GM18505 (cell line): ENCODE results near the gene FAM131B.
"Not testable (repeated sequence)": the region's sequence is repeated elsewhere in the genome, so short reads cannot be mapped to it uniquely, and the experiment has no call there.

Experiments used
- ATAC-seq: cut with Tn5 transposase; IDR thresholded peaks from one replicate; pipeline ENCODE4 v1.9.1; 2021; ENCODE audit not compliant: unreplicated experiment
- POLR2A ChIP-seq: IDR thresholded peaks from 4 replicates; pipeline ENCODE4 v1.6.1; 2011; ENCODE audit warnings: borderline replicate concordance; ENCODE audit not compliant: insufficient read depth, insufficient read length; ENCODE audit errors: extremely low read depth

Gene FAM131B

DNA sequence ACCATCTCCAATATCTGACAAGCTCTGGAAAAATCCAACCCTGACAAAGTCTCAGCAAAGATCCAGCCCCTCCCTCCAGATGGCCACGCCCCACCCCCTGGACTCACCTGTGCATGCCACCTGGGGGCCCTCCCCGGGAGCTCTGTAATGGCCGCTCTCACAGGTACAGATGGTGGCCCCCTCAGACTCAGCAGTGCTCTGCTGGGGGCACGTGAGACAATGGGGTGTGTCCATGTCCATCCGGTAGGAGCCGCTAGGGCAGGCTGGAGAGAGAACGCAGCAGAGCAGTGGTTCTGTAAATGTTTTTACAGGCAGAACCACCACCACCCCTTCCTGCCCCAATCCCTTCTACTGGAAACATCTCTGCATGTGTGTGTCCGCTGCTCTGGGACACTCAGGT lies 36.6 kb upstream of the FAM131B start:
- no peak for TF ChIP-seq POLR2A
- ATAC-seq, result no peak

DNA sequence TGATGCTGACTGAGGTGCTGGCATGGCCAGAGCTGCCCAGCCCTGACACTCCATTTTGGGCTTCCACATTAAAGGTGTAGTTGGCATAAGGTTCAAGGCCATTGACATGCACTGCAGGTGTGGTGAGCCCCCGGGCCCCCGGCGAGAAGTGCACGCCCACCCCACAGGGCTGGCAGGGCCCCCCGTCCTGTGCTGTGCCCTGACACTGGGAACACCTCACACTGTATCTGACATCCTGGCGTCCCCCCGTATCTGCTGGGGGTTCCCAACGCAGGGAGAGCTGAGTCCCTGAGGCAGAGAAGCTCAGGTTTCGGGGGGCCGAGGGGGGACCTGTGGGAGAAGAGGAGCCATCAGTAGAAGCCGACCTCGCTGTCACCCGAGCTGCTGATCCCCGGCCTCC lies 36.1 kb upstream of the FAM131B start:
- no peak for TF ChIP-seq POLR2A
- no peak for ATAC-seq

DNA sequence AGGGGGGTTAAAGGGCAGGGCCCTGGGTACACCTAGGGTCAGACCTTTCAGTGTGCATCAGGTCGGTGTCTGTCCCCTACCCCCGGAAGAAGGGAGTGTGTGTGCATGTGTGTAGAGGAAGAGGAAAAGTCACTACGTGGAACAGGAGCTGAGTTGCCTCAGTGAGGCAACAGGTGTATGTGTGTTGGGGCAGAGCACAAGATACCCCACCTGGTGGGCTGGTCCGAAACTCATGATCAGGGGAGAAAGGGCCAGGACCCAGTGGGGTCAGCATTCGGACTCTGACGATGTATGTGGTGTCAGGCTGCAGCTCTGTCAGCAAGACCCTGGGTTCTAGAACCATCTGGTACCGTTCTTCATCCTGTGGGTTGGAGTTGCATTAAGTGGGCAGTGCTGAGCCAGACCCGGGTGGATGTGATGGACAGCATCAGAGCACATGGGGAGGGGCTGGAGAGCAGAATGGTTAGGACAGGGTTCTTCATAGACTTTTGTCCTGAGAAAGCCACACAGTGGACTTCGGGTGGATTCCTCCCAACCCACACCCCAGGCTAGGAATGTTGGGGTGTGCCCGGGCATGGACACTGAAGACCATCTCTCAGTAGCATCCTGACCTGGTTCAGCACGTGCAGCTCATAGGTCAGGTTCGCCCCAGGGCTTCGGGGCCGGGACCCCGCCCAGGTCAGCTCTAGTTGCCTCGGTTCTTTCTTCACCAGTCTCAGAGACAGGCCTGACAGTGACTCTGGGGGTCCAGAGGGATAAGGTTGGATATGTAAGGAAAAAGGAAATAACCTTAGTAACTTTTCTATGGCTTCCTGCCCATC lies 35.4 kb upstream of the FAM131B start:
- TF ChIP-seq POLR2A, result no peak
- ATAC-seq, result no peak

DNA sequence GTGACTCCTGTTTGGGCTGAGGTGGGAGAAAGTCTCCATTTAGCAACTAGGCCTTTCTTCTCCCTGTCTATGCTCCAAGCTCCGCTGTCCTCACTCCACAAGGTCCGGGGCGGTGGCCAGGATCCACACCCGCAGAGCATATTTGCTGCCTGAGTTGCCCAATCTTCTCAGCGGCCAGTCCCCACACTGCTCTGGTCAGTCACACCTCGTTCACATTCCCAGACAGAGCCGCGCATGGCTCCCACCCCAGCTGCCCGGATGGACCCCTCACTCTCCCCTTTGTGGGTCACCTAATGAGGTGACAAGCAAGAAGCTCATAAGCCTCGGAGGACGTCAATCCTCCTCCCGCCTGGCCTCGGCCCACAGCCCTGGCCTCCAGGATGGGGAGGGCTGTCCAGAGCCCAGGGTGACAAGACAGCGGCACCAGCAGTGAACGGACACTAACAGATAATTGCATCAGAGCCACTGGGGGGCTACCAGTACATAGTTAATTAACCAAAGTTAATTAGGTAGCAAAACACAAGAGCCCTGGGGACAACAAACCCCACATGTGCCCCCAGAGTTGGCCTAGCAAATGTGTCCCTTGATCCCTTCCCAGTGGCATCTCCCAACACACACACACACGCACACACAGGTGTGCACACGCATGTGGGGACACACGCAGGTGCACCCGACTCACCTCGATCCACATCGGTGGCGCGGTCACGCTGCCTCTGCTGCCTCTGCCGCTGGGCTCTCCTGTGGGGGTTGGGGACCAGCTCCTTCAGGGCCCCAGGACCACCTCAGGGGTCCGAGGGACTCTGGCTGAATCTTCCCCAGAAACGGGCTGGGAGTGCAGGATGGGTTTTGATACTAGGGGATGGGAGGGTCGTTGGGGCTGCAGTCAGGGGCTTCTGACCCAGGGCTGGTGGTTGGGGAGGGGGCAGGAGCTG lies 34.4 kb upstream of the FAM131B start:
- ATAC-seq, result no peak

DNA sequence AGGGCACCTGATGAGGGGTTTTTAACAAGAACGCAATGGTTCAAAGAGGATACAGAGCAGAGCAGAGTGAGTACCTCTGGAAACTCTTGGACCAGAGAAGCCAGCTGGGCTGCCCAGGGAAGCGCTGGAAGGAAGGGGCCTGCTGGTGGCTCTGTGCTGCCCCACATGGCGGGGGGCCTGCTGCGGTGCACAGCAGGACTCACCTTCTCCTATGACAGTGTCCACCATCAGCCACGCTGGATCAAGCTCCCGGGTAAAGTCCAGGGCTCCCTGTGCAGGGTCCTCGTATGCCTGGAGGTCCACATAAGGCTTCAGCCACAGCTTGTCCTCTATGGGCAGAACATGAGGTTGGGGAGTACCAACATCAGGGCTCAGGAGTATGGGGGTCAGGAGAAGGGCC lies 33.7 kb upstream of the FAM131B start:
- TF ChIP-seq POLR2A, result no peak
- no peak for ATAC-seq

More for the DNA sequence above, 34.4 kb upstream of the FAM131B start:
- TF ChIP-seq POLR2A, result no peak

DNA sequence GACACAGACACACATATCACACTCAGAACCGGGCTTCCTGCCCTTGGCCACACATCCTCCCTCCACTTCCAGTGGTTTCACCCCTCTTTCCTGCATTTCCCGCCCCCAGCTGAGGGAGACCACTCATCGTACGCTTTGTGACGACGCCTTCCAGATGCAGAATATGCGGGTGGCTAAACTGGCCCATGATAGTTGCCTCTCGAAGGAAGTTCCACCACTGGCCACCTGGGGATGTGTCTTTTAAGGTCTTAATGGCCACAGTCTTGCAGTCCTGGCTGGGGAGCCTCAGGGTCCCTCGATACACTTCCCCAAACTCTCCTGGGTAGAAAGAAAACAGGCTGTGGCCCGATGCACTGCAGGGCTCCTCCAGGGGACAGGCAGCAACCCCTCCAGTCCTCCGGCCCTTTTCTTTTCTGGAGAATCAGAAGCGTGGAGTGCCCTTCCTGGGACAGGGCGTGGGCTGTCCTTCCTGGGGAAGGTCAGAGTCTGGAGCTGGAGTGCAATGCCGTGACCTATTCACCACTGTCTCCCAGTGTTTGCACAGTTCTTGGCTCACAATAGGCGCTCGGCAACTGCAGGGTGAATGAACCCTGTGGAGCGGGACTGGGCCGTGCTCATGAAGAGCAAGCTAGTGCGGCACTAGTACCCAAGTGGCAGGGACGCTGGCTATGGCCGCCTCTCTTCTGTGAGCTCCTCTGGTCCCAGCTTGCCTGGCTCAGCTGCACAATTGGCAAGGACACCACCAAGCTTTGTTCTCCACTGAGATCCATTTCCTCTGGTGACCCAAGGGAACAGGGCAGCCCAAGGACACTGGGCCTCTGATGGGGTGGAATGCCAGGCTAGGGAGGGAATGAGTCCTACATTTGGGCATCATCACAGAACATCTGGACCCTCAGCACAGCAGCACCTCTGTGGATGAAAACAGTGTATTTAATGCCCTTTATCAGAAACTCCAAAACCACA lies 33.0 kb upstream of the FAM131B start:
- no peak for ATAC-seq
- no peak for TF ChIP-seq POLR2A

DNA sequence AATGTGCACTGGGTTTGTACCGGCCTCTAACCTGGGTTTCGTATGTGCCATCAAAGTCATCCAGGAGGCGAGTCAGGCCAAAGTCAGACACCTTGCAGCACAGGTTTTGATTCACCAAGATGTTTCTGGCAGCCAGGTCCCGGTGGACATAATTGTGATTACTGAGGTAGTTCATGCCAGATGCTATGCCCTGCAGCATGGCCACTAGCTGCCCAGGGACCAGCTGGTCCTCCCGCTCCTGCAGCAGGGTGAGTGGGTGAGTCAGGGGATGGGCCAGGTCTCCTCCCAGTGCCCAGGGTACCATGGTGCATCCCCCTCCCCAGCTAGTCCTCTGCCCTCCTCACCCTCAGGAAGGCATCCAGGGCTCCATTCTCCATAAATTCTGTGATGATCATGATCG lies 32.3 kb upstream of the FAM131B start:
- no peak for TF ChIP-seq POLR2A
- no peak for ATAC-seq

DNA sequence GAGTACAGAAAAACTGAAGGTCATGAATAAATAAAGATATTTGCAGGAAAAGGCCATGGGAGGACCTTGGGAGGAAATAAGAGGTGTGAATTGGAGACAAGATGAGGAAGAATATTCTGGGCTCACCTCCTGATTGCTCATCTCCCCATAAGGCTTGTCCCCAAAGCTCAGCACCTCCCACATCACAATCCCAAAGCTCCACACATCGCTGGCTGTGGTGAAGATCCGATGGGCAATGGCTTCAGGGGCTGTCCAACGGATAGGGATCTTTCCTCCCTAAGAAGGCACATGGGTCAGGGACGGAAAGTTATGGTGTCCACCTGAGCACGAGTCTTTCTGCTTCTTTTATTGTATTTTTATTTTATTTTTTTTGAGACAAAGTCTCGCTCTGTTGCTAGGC lies 31.6 kb upstream of the FAM131B start:
- no peak for TF ChIP-seq POLR2A
- no peak for ATAC-seq

DNA sequence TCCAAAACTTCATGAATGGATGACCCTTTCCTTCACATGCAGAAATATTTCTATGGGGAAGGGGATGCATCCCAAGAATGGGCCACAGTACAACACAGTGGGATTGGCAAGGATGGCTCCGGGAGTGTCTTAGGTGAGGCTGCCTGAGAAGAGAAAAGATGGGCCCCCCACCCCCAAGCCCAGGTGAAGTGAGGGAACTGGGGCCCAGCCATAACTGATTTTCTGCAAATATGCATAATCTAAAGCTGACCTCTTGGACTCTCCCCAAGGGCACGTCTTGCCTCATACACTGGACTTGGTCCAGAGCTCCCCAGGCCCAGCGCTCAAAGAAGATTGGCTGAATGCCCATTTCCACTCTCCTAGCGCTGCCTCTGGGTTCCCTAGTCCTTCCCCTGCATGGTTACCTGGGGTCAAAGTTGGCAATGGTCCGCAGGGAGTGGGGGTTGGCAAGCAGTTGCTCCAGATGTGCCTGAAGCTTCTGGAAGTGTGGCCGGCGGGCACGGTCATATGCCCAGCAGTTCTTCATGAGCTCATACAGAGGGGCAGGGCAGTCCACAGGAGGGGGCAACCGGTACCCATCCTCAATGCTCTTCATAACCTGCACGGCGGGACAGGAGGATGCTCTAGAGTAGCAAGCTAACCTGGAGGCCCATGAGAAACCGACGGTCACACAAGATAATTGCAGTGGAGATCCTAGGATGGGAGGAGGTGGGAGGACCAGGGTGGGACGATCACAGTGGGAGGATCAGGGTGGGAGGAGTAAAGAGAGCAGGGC lies 30.9 kb upstream of the FAM131B start:
- no peak for ATAC-seq
- TF ChIP-seq POLR2A, result no peak

DNA sequence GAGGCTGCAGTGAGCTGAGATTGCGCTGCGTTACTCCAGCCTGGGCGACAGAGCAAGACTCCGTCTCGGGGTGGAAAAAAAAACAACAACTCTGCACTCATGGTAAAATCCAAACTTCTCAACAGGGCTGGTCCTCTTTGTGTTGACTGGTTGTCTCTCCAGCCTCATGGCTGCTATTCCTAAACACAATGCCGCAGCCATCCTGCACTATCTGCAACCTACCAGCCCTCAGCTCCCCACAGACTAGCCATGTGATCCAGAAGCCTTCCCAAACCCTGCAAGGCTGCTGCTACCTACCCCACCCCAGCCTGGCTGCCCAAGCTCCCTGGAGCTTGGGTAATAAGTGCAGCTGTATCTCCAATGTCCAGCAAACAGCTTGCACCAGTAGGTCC lies 30.4 kb upstream of the FAM131B start:
- no peak for TF ChIP-seq POLR2A
- no peak for ATAC-seq

DNA sequence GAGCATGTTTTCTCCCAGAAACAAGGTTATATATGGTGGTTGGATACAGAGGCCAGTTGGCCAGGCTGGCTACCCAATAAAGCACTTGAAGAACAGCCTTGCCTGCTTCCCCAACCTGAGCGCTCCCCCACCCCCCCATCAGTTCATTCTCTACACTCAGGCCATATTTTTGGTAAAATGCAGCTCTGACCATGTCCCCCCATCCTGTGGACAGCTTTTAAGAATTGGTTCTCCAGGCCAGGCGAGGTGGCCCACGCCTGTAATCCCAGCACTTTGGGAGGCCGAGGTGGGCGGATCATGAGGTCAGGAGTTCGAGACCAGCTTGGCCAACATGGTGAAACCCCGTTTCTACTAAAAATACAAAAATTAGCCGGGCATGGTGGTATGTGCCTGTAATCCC lies 29.9 kb upstream of the FAM131B start:
- ATAC-seq, result not testable (repeated sequence)
